PC-9 (cell line): ENCODE measurements around the gene SASH3.

Experiments used
- EZH2 ChIP-seq: fragments of 200-600 bp; sonication (generic); IDR thresholded peaks from 2 replicates; pipeline ENCODE4 v1.8.0; 2017; ENCODE audit warnings: antibody characterized with exemption, low read depth
- TF ChIP-seq, protein P1 (sequence below): fragments of 200-600 bp; sonication (generic); conservative IDR thresholded peaks from 2 replicates; pipeline ENCODE4 v1.6.1; 2017; ENCODE audit warnings: mixed run types, antibody characterized with exemption, mild to moderate bottlenecking, moderate library complexity

DNA sequence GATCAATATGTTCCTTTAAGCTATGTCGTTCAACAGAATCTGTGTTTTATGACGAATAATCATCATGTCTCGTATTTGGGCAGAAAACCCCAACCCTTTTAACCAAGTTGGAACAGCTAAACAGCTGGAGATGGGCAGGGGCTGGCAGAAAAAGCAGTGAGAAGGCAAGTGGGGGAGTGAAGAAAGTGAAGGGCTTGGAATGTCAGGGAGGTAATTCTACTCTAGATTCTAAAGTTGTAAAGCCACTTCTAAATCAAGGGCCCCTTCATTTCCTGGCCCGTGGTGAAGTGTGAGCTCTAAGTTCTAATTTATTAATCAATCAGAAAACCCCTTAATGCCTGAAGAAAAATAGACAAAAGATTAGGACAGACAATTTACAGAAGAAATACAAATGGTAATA lies 20.4 kb downstream of the SASH3 start:
- no peak for TF ChIP-seq EZH2
- TF ChIP-seq, protein P1, sequence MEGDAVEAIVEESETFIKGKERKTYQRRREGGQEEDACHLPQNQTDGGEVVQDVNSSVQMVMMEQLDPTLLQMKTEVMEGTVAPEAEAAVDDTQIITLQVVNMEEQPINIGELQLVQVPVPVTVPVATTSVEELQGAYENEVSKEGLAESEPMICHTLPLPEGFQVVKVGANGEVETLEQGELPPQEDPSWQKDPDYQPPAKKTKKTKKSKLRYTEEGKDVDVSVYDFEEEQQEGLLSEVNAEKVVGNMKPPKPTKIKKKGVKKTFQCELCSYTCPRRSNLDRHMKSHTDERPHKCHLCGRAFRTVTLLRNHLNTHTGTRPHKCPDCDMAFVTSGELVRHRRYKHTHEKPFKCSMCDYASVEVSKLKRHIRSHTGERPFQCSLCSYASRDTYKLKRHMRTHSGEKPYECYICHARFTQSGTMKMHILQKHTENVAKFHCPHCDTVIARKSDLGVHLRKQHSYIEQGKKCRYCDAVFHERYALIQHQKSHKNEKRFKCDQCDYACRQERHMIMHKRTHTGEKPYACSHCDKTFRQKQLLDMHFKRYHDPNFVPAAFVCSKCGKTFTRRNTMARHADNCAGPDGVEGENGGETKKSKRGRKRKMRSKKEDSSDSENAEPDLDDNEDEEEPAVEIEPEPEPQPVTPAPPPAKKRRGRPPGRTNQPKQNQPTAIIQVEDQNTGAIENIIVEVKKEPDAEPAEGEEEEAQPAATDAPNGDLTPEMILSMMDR: no peak
